H1 (cell line): ENCODE data around the gene FGF6. TPM values are rescaled to one million over a fixed set of nuclear protein-coding genes. Genes with fewer than 3 reads are reported as not detected.

Experiments used
- ATF3 ChIP-seq: IDR thresholded peaks from 2 replicates; pipeline ENCODE4 v1.6.1; 2011; ENCODE audit warnings: low read depth, mild to moderate bottlenecking, low read length; ENCODE audit not compliant: insufficient read depth
- CBX8 ChIP-seq: fragments of 300-800, 300-1000 bp; sonication (generic); IDR thresholded peaks from 2 replicates; pipeline ENCODE4 v1.7.1; 2016; ENCODE audit warnings: low read depth, low read length, borderline replicate concordance
- CHD1 ChIP-seq: IDR thresholded peaks from 2 replicates; pipeline ENCODE4 v1.6.1; 2012; ENCODE audit warnings: low read depth, low read length, improper control_type of control experiment
- HDAC6 ChIP-seq: IDR thresholded peaks from one replicate; pipeline ENCODE4 v1.7.1; 2012; ENCODE audit warnings: low read depth, mild to moderate bottlenecking, inconsistent platforms, low read length, moderate library complexity
- KDM1A ChIP-seq: fragments of 200-600, 300-600 bp; sonication (generic); IDR thresholded peaks from 2 replicates; pipeline ENCODE4 v1.7.1; 2016; ENCODE audit warnings: mild to moderate bottlenecking, low read length, borderline replicate concordance
- RAD21 ChIP-seq, 2 experiments: IDR thresholded peaks in 1 of 2; conservative IDR thresholded peaks in 1 of 2; 2 replicates each; pipeline ENCODE4 v1.6.1; 2011; ENCODE audit warnings: low read depth in 2 of 2, low read length in 2 of 2, improper control_type of control experiment in 1 of 2, inconsistent platforms in 1 of 2, mild to moderate bottlenecking in 1 of 2, moderate library complexity in 1 of 2
- SUZ12 ChIP-seq: fragments of 200-600 bp; sonication (generic); IDR thresholded peaks from 2 replicates; pipeline ENCODE4 v1.6.1; 2012; ENCODE audit warnings: mild to moderate bottlenecking, inconsistent platforms, low read length, moderate library complexity, mixed read lengths
- polyA plus RNA-seq, 7 experiments: library from polyadenylated mRNA; depleted of rRNA in 3 of 7; stranded (reverse) in 5 of 7; unstranded in 2 of 7; fragments of >200 nt in 5 of 7; fragments of 200-250 nt in 2 of 7; gene quantifications; 1 replicate in 5 of 7; 2 replicates in 1 of 7; 4 replicates in 1 of 7; pipeline versions ENCODE4 v1.2.1 to v1.2.3, GENCODE V29; 2011 to 2013; ENCODE audit warnings: missing spikeins in 2 of 7, mixed read lengths in 2 of 7
- total RNA-seq: library from RNA; stranded (reverse); fragmentation: NEBNext Ultra II Directional; extraction: Animal tissue kit (Norgen Biotek cat#: 25700); gene quantifications from 2 replicates; pipeline ENCODE4 v1.2.1, GENCODE V29; 2021

FGF6 gene
- total and polyA plus RNA-seq, 2 of the 8 experiments (the other 6 are each of a cell fraction or from before 2014, with no cell fraction given): not detected

GRCh38 chr12:4440187-4440941 lies 5.3 kb downstream of the FGF6 start (continued):
- no peak for TF ChIP-seq CBX8
- no peak for TF ChIP-seq CHD1
- TF ChIP-seq HDAC6: no peak
- TF ChIP-seq KDM1A: no peak
- no peak for TF ChIP-seq RAD21 (IDR thresholded peaks at IDR 0.05 in 1 of 2, conservative IDR thresholded peaks at IDR 0.05 in 1 of 2; ENCODE audit: low read depth in 2 of 2, low read length in 2 of 2)
- TF ChIP-seq ATF3: no peak
- no peak for TF ChIP-seq SUZ12
